Stimulated activated CD8-positive, alpha-beta memory T cell treated with anti-CD3 and anti-CD28 coated beads, Interleukin-2, amount 100 ng/mL, for 48 hours (primary cell): Measurements from ENCODE around the gene MBP.
"Not testable (repeated sequence)": the region's sequence is repeated elsewhere in the genome, so short reads cannot be mapped to it uniquely, and the experiment has no call there.

Experiments used
- DNase-seq, 2 donors: peaks; one replicate each; pipeline ENCODE4 v3.0.0-alpha.2; 2020; ENCODE audit warnings: low read depth in 2 of 2

Gene MBP

GRCh38 chr18:76951456-76952247 lies 180.9 kb downstream of the MBP start:
- DNase-seq = no peak

DNA sequence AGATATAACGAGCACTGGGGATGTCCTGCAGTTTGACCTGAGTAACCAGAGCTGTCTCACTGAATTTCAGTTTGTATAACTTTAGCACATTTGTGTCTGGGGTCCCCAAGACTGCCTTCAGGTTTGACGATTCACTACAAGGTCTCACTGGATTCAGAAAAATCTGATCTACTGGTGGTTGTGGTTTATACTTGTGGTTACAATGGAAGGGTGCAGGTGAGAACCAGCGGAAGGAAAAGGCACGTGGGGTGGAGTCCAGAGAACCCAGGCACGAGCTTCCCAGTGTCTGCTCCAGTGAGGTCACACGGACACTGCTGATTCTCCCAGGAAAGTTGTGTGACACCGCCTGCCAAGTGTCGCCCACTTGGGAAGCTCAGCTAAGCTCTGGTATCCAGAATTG lies 184.2 kb downstream of the MBP start:
- no peak for DNase-seq

DNA sequence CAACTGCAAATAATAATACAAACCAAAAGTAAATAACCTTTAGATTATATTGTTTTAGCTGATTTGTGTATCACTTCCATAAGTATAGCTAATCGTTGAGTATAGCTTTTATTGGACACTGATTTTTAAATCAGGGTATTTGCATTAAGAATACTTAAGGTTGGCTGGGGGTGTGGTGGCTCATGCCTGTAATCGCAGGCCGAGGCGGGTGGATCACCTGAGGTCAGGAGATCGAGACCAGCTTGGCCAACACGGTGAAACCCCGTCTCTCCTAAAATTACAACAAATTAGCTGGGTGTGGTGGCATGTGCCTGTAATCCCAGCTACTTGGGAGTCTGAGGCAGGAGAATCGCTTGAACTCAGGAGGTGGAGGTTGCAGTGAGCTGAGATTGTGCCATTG lies 188.2 kb downstream of the MBP start:
- not testable (repeated sequence) for DNase-seq

- no peak for DNase-seq
These were observed 188.8 kb downstream of the MBP start for GRCh38 chr18:76943542-76944339.

GRCh38 chr18:76941284-76941683 lies 191.3 kb downstream of the MBP start:
- DNase-seq = no peak

- no peak for DNase-seq
These were observed 194.0 kb downstream of the MBP start for GRCh38 chr18:76938619-76939018.

GRCh38 chr18:76937597-76937996 lies 195.0 kb downstream of the MBP start:
- DNase-seq = no peak

DNA sequence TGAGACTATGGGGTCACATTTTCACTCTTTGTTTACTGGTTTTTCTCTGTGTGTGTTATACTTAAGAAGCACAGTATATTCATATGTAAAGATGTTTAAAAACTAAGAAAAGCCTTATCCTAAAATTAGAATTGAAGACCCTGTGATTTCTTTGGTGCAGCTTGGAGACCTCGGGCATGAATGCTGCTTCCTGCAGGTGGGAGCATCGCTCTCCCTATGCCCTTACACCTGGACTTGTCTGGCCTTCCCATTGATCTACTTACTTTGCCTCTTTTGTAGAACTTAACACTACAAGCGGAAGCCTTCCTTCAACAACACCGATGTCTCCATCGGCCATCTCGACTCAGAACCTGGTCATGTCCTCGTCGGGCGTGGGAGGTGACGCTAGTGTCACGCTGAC lies 195.7 kb downstream of the MBP start:
- DNase-seq = no peak

GRCh38 chr18:76935722-76936337 lies 196.8 kb downstream of the MBP start:
- no peak for DNase-seq

- DNase-seq = no peak
These were observed 200.4 kb downstream of the MBP start for GRCh38 chr18:76932026-76932819.

DNA sequence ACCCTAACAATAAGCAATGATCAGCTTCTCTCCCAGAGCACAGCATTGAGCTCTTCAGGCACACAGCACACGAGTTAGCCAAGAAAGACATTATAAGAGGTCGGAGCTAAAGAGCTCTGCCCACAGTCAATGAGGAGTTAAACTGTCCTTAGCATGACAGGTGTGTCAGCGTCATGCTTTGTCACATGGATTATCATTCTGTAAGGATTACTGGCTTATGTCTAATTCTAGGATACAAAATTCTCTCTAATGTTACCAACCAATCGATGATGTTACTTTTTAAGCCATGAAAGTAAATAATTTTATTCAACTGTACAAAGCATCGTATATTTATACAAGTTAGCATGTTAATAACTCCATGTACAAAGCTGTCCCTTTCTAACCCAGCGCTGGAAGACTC lies 201.4 kb downstream of the MBP start:
- DNase-seq = no peak
